Panc1 (cell line): ENCODE data around the gene DNM1.

Source experiments
- POLR2AphosphoS5 ChIP-seq: IDR thresholded peaks from 2 replicates; pipeline ENCODE4 v1.6.1; 2012; ENCODE audit warnings: mild to moderate bottlenecking, low read depth, low read length, moderate library complexity
- TCF7L2 ChIP-seq: IDR thresholded peaks from 2 replicates; pipeline ENCODE4 v1.6.1; 2011; ENCODE audit warnings: mild to moderate bottlenecking, low read depth, low read length, inconsistent platforms
- TF ChIP-seq, protein P1 (sequence below): fragments of 450-650 bp; IDR thresholded peaks from 2 replicates; pipeline ENCODE4 v1.5.1; 2017; ENCODE audit warnings: mild to moderate bottlenecking

DNA sequence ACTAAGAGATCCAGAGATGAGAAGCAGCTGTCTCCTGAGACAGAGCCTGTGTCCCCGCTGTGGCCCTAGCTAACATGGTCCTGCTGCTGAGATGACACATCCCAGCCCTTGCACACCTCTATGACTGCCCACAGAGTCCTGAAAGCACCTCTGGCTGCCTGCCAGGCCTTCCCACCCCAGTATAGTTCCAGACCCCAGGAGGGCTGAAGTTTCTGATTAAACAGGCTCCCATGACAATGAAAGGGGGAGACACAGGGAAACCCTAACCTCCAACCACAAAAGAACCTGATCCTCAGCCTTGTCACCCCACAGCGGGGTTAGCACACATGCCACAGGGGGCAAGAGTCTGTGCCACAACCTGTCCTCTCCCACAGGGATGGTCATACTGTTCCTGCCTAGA, 27.5 kb upstream of the DNM1 start:
- TF ChIP-seq POLR2AphosphoS5: no peak
- TF ChIP-seq, protein P1, sequence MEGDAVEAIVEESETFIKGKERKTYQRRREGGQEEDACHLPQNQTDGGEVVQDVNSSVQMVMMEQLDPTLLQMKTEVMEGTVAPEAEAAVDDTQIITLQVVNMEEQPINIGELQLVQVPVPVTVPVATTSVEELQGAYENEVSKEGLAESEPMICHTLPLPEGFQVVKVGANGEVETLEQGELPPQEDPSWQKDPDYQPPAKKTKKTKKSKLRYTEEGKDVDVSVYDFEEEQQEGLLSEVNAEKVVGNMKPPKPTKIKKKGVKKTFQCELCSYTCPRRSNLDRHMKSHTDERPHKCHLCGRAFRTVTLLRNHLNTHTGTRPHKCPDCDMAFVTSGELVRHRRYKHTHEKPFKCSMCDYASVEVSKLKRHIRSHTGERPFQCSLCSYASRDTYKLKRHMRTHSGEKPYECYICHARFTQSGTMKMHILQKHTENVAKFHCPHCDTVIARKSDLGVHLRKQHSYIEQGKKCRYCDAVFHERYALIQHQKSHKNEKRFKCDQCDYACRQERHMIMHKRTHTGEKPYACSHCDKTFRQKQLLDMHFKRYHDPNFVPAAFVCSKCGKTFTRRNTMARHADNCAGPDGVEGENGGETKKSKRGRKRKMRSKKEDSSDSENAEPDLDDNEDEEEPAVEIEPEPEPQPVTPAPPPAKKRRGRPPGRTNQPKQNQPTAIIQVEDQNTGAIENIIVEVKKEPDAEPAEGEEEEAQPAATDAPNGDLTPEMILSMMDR: no peak
- no peak for TF ChIP-seq TCF7L2
